Prostate gland (tissue), 2 donors: ENCODE measurements around the gene ROBO1. TPM values are rescaled to one million over a fixed set of nuclear protein-coding genes. Genes with fewer than 3 reads are reported as not detected.
A peak's percentile ranks its signal among the peaks of the same experiment; 100 is the strongest.

Experiments used
- DNase-seq: peaks from one replicate; pipeline ENCODE4 v3.0.0-alpha.2; 2019; ENCODE audit warnings: low spot score
- H3K27ac ChIP-seq, 2 donors: fragments of 200-600 bp; sonication (generic); 2 replicates each; pipeline ENCODE4 v1.5.1; 2017 to 2019
- H3K27me3 ChIP-seq: fragments of 200-600 bp; sonication (generic); replicated peaks from 2 replicates; pipeline ENCODE4 v1.5.1; 2019; ENCODE audit not compliant: insufficient read depth
- H3K36me3 ChIP-seq, 2 donors: fragments of 200-600 bp; sonication (generic); 1 replicate in 1 of 2; 2 replicates in 1 of 2; pipeline versions ENCODE4 v1.5.1 to v1.8.1; 2017 to 2019
- H3K4me1 ChIP-seq: fragments of 200-600 bp; sonication (generic); replicated peaks from 2 replicates; pipeline ENCODE4 v1.5.1; 2019
- H3K4me3 ChIP-seq, 2 donors: fragments of 200-600 bp; sonication (generic); 2 replicates each; pipeline ENCODE4 v1.5.1; 2017 to 2019
- H3K9me3 ChIP-seq: fragments of 200-600 bp; sonication (generic); 2 replicates; pipeline ENCODE4 v1.5.1; 2017
- CTCF ChIP-seq, 4 experiments: fragments of 200-600 bp in 2 of 4; fragments of 450-650 bp in 2 of 4; sonication (generic) in 2 of 4; IDR thresholded peaks; 1 replicate in 3 of 4; 2 replicates in 1 of 4; pipeline ENCODE4 v1.5.1; 2016 to 2019; ENCODE audit warnings: antibody characterized with exemption in 4 of 4, mild to moderate bottlenecking in 2 of 4, moderate library complexity in 2 of 4
- POLR2A ChIP-seq: fragments of 450-650 bp; IDR thresholded peaks from one replicate; pipeline ENCODE4 v1.6.1; 2016; ENCODE audit warnings: antibody characterized with exemption, mild to moderate bottlenecking
- POLR2AphosphoS5 ChIP-seq: sonication (generic); formaldehyde crosslinking; IDR thresholded peaks from one replicate; pipeline ENCODE4 v1.6.1; 2017; ENCODE audit warnings: antibody characterized with exemption
- WGBS: methylation state at CpG from one replicate; pipeline ENCODE4 v1.1.5; 2018; 5-methylcytosine and 5-hydroxymethylcytosine counted together
- intact Hi-C: fragments of 100-400 bp; cut with DNase I; formaldehyde crosslinking; loops from one replicate; pipeline ENCODE4 v1.14.2; 2022
- total RNA-seq, 2 donors: library from RNA; depleted of rRNA; stranded (reverse); fragments of >200 nt; gene quantifications; one replicate each; pipeline ENCODE4 v1.1.0, GENCODE V29; 2016

ROBO1 gene
- total RNA-seq, 2 donors from 2014 or later = 37.6 to 50.8 TPM

GRCh38 chr3:79250746-79251145, 517.1 kb downstream of the ROBO1 start:
- Histone ChIP-seq H3K36me3 (no peaks in the 10 kb centered on the region), H3K27ac (no peak overlapping the region), H3K9me3 (no peaks in the 10 kb centered on the region), H3K4me1 (no peaks in the 10 kb centered on the region), H3K4me3 (no peak overlapping the region), H3K27me3 (no peaks in the 10 kb centered on the region)
- TF ChIP-seq POLR2A (no peak), CTCF (IDR thresholded peaks at IDR 0.05) (no peak), POLR2AphosphoS5 (no peak)
- intact Hi-C loops = no loop called here
- WGBS = 88% methylated on average over 6 of the region's 6 CpGs
- no peak for DNase-seq

GRCh38 chr3:79249701-79250100, 518.1 kb downstream of the ROBO1 start:
- no peak for DNase-seq
- Histone ChIP-seq H3K27ac (no peak overlapping the region), H3K36me3 (no peaks in the 10 kb centered on the region), H3K27me3 (no peaks in the 10 kb centered on the region), H3K4me1 (no peaks in the 10 kb centered on the region), H3K4me3 (no peak overlapping the region), H3K9me3 (no peaks in the 10 kb centered on the region)
- 74% methylated on average over 4 of the region's 4 CpGs for WGBS
- intact Hi-C loops = no loop called here
- TF ChIP-seq CTCF (IDR thresholded peaks at IDR 0.05) (no peak), POLR2AphosphoS5 (no peak), POLR2A (no peak)

GRCh38 chr3:79247725-79248043, 520.1 kb downstream of the ROBO1 start:
- H3K4me3 ChIP-seq = no peak overlapping the region
- intact Hi-C loops = no loop called here
- 14% methylated on average over 1 of the region's 1 CpG for WGBS
- DNase-seq = peak; percentile 5
- H3K27ac ChIP-seq = no peak overlapping the region
- TF ChIP-seq POLR2A (no peak), CTCF (IDR thresholded peaks at IDR 0.05) (no peak)
- H3K9me3 ChIP-seq = no peaks in the 10 kb centered on the region
- no peaks in the 10 kb centered on the region for H3K4me1 ChIP-seq
- H3K27me3 ChIP-seq = no peaks in the 10 kb centered on the region
- no peaks in the 10 kb centered on the region for H3K36me3 ChIP-seq

- intact Hi-C loops = no loop called here
- H3K4me3 ChIP-seq = no peak overlapping the region
- no peak overlapping the region for H3K27ac ChIP-seq
- H3K9me3 ChIP-seq = no peaks in the 10 kb centered on the region
- DNase-seq = no peak
- WGBS = 26% methylated on average over 8 of the region's 8 CpGs
- TF ChIP-seq POLR2A (no peak), POLR2AphosphoS5 (no peak), CTCF (IDR thresholded peaks at IDR 0.05) (no peak)
- no peaks in the 10 kb centered on the region for H3K36me3 ChIP-seq
- no peaks in the 10 kb centered on the region for H3K27me3 ChIP-seq
- H3K4me1 ChIP-seq = no peaks in the 10 kb centered on the region
Measured at GRCh38 chr3:79246875-79247724, 520.7 kb downstream of the ROBO1 start.
